GM10248 (cell line): ENCODE data around the gene TNFSF10.
"Not testable (repeated sequence)": the region's sequence is repeated elsewhere in the genome, so short reads cannot be mapped to it uniquely, and the experiment has no call there.

Experiments used
- CTCF ChIA-PET: fragments of 300-600 bp; sonication (Branson Sonifier 250); formaldehyde crosslinking; extraction: SDS; loops from one replicate; lab custom pipeline; 2021; ENCODE audit warnings: antibody characterized with exemption; lab: Yijun Ruan, JAX
- POLR2A ChIA-PET: fragments of 350-650 bp; sonication (Branson Sonifier 250); formaldehyde crosslinking; extraction: SDS; loops from one replicate; lab custom pipeline; 2020; ENCODE audit warnings: antibody characterized with exemption; lab: Yijun Ruan, JAX
- DNase-seq: peaks from one replicate; pipeline ENCODE4 v3.0.0; 2012; ENCODE audit errors: extremely low spot score
- TF ChIP-seq, protein P1 (sequence below): IDR thresholded peaks from 2 replicates; pipeline ENCODE4 v1.5.1; 2012; ENCODE audit warnings: mild to moderate bottlenecking, low read depth; ENCODE audit errors: extremely low read depth, missing control alignments, control extremely low read depth

The TNFSF10 gene

GRCh38 chr3:172530101-172530561, 6.9 kb upstream of the TNFSF10 start:
- DNase-seq: no peak
- CTCF ChIA-PET: interaction anchor here (0.9 to 4.0 kb wide), 16 partner anchors 8 to 138 kb away, joined by 3 to 21 read pairs (median 4); no protein-coding TSS in a partner anchor
- TF ChIP-seq, protein P1, sequence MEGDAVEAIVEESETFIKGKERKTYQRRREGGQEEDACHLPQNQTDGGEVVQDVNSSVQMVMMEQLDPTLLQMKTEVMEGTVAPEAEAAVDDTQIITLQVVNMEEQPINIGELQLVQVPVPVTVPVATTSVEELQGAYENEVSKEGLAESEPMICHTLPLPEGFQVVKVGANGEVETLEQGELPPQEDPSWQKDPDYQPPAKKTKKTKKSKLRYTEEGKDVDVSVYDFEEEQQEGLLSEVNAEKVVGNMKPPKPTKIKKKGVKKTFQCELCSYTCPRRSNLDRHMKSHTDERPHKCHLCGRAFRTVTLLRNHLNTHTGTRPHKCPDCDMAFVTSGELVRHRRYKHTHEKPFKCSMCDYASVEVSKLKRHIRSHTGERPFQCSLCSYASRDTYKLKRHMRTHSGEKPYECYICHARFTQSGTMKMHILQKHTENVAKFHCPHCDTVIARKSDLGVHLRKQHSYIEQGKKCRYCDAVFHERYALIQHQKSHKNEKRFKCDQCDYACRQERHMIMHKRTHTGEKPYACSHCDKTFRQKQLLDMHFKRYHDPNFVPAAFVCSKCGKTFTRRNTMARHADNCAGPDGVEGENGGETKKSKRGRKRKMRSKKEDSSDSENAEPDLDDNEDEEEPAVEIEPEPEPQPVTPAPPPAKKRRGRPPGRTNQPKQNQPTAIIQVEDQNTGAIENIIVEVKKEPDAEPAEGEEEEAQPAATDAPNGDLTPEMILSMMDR: no peak
- POLR2A ChIA-PET: no interaction called here

- ChIA-PET POLR2A (no interaction called here), CTCF (interaction anchor here (0.6 to 2.8 kb wide), 3 partner anchors 12 to 56 kb away, joined by 3 to 9 read pairs (median 5); no protein-coding TSS in a partner anchor)
- TF ChIP-seq, protein P1: no peak
- DNase-seq: no peak
Measured at GRCh38 chr3:172528677-172529076, 5.4 kb upstream of the TNFSF10 start.

DNA sequence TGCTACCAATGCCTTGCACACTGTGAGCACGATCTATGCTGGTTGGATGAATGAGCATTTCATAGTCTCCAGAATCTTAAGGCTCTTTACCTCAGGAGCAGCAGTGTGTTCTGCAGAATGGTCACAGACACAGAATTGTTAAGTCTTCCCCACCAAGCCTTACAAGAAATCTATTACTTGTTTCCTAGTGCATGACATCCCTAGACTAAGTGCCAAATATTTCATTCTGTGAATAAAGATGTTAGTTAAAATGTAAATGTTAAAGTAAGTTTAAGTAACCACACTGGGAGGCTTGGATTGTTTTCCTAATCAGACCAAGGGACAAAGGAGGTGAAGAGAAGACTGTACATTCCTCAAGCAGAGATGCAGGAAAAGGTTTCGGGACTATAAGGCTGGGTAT, 4.1 kb upstream of the TNFSF10 start:
- POLR2A ChIA-PET: no interaction called here
- no peak for DNase-seq
- TF ChIP-seq, protein P1: no peak
- CTCF ChIA-PET: interaction anchor here (2.8 kb wide), 1 partner anchor 11 kb away, joined by 9 read pairs; no protein-coding TSS in a partner anchor

DNA sequence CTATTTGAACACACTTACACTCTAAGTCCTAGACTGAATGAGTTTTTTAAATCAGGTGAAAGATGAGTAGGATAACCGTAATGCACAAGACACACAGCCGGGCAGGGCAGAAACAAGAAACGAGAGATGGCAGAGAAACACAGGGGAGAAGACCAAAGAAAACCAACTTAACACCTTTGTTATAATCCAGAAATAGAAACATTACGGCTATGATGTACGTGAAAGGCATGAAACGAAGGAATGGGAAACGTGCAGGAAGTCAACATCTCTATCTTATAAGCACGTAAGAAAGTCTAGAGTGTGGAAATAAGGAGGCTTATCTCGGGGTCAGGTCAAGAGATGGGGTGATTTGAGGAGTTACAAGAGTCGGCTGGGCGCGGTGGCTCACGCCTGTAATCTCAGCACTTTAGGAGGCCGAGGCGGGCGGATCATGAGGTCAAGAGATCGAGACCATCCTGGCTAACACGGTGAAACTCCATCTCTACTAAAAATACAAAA, 1.9 kb upstream of the TNFSF10 start:
- ChIA-PET POLR2A (interaction anchor here (0.6 kb wide), 1 partner anchor 445 kb away, joined by 3 read pairs; no protein-coding TSS in a partner anchor), CTCF (no interaction called here)
- TF ChIP-seq, protein P1: no peak
- no peak for DNase-seq

DNA sequence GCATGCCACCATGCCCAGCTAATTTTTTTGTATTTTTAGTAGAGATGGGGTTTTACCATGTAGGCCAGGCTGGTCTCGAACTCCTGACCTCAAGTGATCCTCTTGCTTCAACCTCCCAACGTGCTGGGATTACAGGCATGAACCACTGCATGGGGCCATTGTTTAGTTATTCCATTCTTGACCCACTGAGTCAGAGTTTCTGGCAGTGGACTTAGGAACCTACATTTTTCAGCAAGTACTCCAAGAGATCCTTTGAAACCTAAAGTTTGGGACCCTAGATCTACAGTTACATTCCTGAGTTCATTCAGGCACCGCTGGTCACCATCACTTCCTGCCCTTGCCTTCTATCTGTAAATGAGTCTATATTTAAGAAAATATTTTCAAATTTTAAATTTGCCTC, 1.4 kb upstream of the TNFSF10 start:
- ChIA-PET CTCF (interaction anchor here (1.3 kb wide), 2 partner anchors 9 to 71 kb away, joined by 4 to 7 read pairs; no protein-coding TSS in a partner anchor), POLR2A (no interaction called here)
- TF ChIP-seq, protein P1: no peak
- no peak for DNase-seq

DNA sequence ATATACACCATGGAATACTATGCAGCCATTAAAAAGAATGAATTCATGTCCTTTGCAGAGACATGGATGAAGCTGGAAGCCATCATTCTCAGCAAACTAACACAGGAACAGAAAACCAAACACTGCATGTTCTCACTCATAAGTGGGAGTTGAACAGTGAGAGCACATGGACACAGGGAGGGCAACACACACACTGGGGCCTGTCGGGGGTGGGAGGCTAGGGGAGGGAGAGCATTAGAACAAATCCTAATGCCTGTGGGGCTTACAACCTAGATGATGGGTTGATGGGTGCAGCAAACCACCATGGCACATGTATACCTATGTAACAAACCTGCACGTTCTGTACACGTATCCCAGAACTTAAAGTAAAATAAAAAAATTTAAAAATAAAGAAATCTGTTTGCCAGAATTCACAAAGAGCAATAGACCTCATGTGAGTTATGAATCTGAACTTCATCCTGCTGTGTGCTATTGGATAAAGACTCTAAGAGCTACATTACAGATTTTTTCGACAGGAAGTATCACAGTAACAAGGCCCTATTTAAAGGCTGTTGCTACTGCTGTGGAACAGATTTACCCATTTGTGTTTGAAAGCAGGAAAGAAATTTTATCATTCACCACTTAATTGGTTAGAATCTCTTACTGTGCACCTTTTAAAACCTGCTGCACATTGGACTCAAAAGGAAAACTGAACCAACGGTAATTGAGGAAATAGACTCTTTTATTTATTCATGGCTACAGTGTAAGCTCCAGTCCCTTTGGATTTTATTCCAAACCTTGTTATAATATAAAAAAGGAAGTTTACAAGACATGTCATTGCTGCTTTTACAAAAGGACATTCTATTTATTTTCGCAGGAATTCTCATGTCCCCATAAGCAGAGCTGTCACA, 1.1 kb downstream of the TNFSF10 start:
- ChIA-PET POLR2A (interaction anchor here (1.2 kb wide), 1 partner anchor 9 kb away, joined by 3 read pairs; no protein-coding TSS in a partner anchor), CTCF (interaction anchor here (0.9 to 2.7 kb wide), 5 partner anchors 9 to 151 kb away, joined by 3 to 13 read pairs (median 3); no protein-coding TSS in a partner anchor)
- not testable (repeated sequence) for DNase-seq

DNA sequence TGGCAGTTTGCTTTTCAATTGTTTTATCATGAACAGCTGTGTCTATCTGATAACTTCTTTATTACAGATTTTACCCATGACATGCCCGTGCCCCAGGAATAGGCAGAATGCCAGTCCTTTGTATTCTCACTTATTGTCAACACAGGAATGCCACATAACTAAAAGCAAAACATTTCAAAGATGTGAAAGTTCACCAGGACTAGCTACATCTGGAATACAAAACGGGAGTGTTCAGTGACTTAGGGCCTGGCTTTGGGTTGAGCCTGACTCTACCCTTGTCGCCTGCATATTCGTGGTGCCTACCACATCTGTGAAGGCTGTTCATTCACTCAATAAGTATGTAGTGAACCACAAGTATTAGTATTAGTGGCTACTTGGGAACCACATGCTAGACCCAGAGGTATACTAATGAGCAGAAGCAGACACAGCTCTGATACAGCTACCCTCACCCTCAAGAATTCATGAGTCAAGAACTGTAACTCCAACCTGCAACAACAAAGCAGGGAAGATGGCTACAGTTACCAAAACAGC, 2.9 kb downstream of the TNFSF10 start:
- TF ChIP-seq, protein P1: no peak
- peak; percentile 24 for DNase-seq
- ChIA-PET CTCF (interaction anchor here (1.2 to 2.5 kb wide), 5 partner anchors 10 to 76 kb away, joined by 3 to 13 read pairs (median 4); no protein-coding TSS in a partner anchor), POLR2A (no interaction called here)
